ENCODE data around the gene LIMS3.
"Not testable (repeated sequence)": the region's sequence is repeated elsewhere in the genome, so short reads cannot be mapped to it uniquely, and the experiment has no call there.

DNA sequence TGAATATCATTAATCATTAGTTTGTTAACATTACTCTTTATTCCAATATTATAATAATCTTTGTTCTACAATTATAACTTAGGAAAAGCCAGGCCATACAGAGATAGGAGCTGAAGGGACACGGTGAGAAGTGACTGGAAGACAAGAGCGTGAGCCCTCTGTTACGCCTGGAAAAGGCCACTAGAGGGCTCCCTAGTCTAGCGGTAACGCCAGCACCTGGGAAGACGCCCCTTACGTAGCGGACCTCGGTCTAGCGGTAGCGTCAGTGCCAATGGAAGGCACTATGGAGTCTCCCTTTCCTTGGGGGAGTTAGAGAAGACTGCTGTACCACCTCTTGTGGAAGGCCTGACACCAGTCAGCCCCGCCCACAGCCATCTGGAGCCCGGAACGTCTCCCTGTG lies 71.4 kb downstream of the LIMS3 start:
- TF ChIP-seq, protein P1, sequence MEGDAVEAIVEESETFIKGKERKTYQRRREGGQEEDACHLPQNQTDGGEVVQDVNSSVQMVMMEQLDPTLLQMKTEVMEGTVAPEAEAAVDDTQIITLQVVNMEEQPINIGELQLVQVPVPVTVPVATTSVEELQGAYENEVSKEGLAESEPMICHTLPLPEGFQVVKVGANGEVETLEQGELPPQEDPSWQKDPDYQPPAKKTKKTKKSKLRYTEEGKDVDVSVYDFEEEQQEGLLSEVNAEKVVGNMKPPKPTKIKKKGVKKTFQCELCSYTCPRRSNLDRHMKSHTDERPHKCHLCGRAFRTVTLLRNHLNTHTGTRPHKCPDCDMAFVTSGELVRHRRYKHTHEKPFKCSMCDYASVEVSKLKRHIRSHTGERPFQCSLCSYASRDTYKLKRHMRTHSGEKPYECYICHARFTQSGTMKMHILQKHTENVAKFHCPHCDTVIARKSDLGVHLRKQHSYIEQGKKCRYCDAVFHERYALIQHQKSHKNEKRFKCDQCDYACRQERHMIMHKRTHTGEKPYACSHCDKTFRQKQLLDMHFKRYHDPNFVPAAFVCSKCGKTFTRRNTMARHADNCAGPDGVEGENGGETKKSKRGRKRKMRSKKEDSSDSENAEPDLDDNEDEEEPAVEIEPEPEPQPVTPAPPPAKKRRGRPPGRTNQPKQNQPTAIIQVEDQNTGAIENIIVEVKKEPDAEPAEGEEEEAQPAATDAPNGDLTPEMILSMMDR (IDR thresholded peaks at IDR 0.05; ENCODE audit: insufficient read depth, low read depth, low read length): not testable (repeated sequence)
- not testable (repeated sequence) for TF ChIP-seq EZH2 (IDR thresholded peaks at IDR 0.05; ENCODE audit: insufficient read depth, low read length)
